H1 (cell line): Measurements from ENCODE around the gene RHBDL2.

ENCODE experiments used
- BRCA1 ChIP-seq: IDR thresholded peaks from 2 replicates; pipeline ENCODE4 v1.6.1; 2012; ENCODE audit warnings: low read depth, low read length, improper control_type of control experiment
- CREB1 ChIP-seq: IDR thresholded peaks from 2 replicates; pipeline ENCODE4 v1.6.1; 2012; ENCODE audit warnings: inconsistent platforms
- JUN ChIP-seq: IDR thresholded peaks from 2 replicates; pipeline ENCODE4 v1.6.1; 2011; ENCODE audit warnings: low read depth, mild to moderate bottlenecking, improper control_type of control experiment, low read length
- KDM5A ChIP-seq: fragments of 200-600 bp; IDR thresholded peaks from 2 replicates; pipeline ENCODE4 v1.7.1; 2012; ENCODE audit warnings: mild to moderate bottlenecking, low read length, inconsistent platforms, mixed read lengths
- MAX ChIP-seq: IDR thresholded peaks from 2 replicates; pipeline ENCODE4 v1.6.1; 2012; ENCODE audit warnings: inconsistent platforms
- NRF1 ChIP-seq: IDR thresholded peaks from 2 replicates; pipeline ENCODE4 v1.6.1; 2011; ENCODE audit warnings: mild to moderate bottlenecking, low read depth, low read length, improper control_type of control experiment
- POLR2A ChIP-seq, 2 experiments: IDR thresholded peaks; 1 replicate in 1 of 2; 2 replicates in 1 of 2; pipeline ENCODE4 v1.6.1; 2011; ENCODE audit warnings: low read depth in 2 of 2, low read length in 2 of 2, mild to moderate bottlenecking in 2 of 2; ENCODE audit errors: control extremely low read depth in 1 of 2
- SIN3A ChIP-seq, 2 experiments: IDR thresholded peaks in 1 of 2; conservative IDR thresholded peaks in 1 of 2; 2 replicates each; pipeline ENCODE4 v1.6.1; 2011 to 2012; ENCODE audit warnings: low read length in 2 of 2, improper control_type of control experiment in 1 of 2, low read depth in 1 of 2, mild to moderate bottlenecking in 1 of 2
- SP1 ChIP-seq: IDR thresholded peaks from 2 replicates; pipeline ENCODE4 v1.6.1; 2011; ENCODE audit warnings: low read depth, low read length
- ZNF274 ChIP-seq: IDR thresholded peaks from 2 replicates; pipeline ENCODE4 v1.7.0; 2012; ENCODE audit warnings: low read length, borderline replicate concordance; ENCODE audit errors: extremely low read depth
- TF ChIP-seq, protein P1 (sequence below), 3 experiments: IDR thresholded peaks; 1 replicate in 2 of 3; 2 replicates in 1 of 3; pipeline versions ENCODE4 v1.5.1 to v1.6.1; 2011; ENCODE audit warnings: low read length in 3 of 3, mild to moderate bottlenecking in 3 of 3, inconsistent platforms in 2 of 3, low read depth in 1 of 3, moderate library complexity in 1 of 3; ENCODE audit not compliant: insufficient read depth in 1 of 3; ENCODE audit errors: control extremely low read depth in 1 of 3

DNA sequence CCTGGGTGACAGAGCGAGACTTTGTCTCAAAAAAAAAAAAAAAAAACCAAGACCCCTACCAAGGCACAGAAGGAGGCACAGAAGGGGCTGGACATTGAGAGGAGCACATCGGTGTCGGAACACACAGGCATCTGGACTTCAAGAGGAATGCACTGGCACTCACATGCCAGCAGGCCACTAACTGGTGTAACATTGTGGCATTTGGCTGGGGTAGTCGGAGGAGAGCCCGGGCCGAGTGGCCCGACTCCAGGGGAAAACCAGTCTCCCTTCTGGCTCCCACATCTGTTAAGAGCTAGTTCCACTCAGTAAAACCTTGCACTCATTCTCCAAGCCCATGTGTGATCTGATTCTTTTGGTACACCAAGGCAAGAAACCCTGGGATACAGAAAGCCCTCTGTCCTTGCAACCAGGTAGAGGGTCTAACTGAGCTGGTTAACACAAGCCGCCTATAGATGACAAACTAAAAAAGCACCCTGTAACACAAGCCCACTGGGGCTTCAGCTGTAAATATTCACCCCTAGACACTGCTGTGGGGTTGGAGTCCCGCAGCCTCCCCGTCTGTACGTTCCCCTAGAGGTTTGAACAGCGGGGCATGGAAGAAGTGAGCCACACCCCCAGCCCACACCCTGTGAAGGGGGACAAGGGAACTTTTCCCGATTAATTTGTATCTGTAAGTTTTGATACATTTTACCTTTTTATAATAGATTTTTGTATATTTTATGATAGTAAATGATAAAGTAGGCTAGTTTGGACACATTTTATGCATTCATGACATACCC is 32.2 kb upstream of the RHBDL2 start:
- TF ChIP-seq CREB1, result no peak
- TF ChIP-seq, protein P1, sequence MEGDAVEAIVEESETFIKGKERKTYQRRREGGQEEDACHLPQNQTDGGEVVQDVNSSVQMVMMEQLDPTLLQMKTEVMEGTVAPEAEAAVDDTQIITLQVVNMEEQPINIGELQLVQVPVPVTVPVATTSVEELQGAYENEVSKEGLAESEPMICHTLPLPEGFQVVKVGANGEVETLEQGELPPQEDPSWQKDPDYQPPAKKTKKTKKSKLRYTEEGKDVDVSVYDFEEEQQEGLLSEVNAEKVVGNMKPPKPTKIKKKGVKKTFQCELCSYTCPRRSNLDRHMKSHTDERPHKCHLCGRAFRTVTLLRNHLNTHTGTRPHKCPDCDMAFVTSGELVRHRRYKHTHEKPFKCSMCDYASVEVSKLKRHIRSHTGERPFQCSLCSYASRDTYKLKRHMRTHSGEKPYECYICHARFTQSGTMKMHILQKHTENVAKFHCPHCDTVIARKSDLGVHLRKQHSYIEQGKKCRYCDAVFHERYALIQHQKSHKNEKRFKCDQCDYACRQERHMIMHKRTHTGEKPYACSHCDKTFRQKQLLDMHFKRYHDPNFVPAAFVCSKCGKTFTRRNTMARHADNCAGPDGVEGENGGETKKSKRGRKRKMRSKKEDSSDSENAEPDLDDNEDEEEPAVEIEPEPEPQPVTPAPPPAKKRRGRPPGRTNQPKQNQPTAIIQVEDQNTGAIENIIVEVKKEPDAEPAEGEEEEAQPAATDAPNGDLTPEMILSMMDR (IDR thresholded peaks at IDR 0.05; ENCODE audit: control extremely low read depth in 1 of 3, insufficient read depth in 1 of 3, low read depth in 1 of 3, low read length in 3 of 3), result no peak
- TF ChIP-seq KDM5A, result no peak
- TF ChIP-seq ZNF274, result no peak
- TF ChIP-seq BRCA1, result no peak
- no peak for TF ChIP-seq SIN3A (conservative IDR thresholded peaks at IDR 0.05 in 1 of 2, IDR thresholded peaks at IDR 0.05 in 1 of 2; ENCODE audit: low read depth in 1 of 2, low read length in 2 of 2)
- TF ChIP-seq SP1, result no peak
- TF ChIP-seq POLR2A (IDR thresholded peaks at IDR 0.05; ENCODE audit: control extremely low read depth in 1 of 2, low read depth in 2 of 2, low read length in 2 of 2), result no peak
- TF ChIP-seq MAX, result no peak
- no peak for TF ChIP-seq NRF1
- TF ChIP-seq JUN, result no peak
